ENCODE results near the gene C3orf38. TPM values are rescaled to one million over a fixed set of nuclear protein-coding genes. Genes with fewer than 3 reads are reported as not detected.
"Not testable (repeated sequence)": the region's sequence is repeated elsewhere in the genome, so short reads cannot be mapped to it uniquely, and the experiment has no call there.

Gene C3orf38
- total and polyA plus RNA-seq, 7 experiments from 2014 or later = 19.4 to 40.2 (median 33.4) TPM

DNA sequence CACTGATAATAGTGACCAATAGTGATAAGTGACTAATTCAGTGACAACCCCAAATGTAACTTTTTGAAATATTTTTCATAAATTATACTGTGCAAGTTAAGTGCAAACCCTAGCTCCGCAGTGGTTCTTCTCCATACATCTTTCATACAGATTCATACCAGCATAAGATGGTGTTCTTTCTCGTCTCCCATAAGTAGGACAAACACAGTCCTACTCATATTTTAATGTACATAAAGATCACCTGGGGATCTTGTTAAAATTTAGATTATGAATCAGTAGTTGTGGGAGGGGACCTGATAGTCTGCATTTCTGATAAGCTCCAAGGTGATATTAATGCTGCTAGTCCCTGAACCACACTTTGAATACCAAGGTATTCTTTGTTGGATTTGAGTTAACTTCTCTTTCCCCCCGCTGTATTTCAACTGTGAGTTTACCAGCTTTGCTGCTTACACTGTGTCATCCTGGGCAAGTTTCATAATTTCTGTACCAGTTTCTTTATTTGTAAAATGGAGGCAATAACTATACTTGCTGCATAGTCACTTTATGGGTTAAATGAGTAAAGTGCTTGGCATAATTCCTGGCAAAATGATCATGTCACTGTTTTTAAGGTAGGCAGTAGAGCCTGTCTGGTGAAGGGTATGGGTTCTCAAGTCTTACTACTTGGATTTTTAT lies 34.7 kb upstream of the C3orf38 start:
- H3K4me3 Mint-ChIP-seq = no peak overlapping the region
- peaks cover 0 to 6% (median 0%) of the 10 kb centered on the region in 11 donors for H3K9me3 Mint-ChIP-seq
- ChIA-PET CTCF (interaction anchor here (3.1 to 3.7 kb wide), 2 partner anchors 343 to 764 kb away, joined by 18 to 31 read pairs; no protein-coding TSS in a partner anchor), POLR2A (no interaction called here)
- no peaks in the 10 kb centered on the region for H3K27me3 Mint-ChIP-seq
- no peak overlapping the region for H3K27ac ChIP-seq (ENCODE audit: low read depth, low read length)
- H3K27me3 ChIP-seq (ENCODE audit: control insufficient read depth in 2 of 2, insufficient read depth in 2 of 2, low read length in 2 of 2) = no peaks in the 10 kb centered on the region
- no peaks in the 10 kb centered on the region for H3K9me3 ChIP-seq (ENCODE audit: control insufficient read depth in 2 of 3, low read length in 3 of 3)
- no peak for DNase-seq
- no peak overlapping the region for H3K4me3 ChIP-seq (ENCODE audit: low read length)
- H3K4me1 ChIP-seq (ENCODE audit: control insufficient read depth in 2 of 2, insufficient read depth in 2 of 2, low read length in 2 of 2) = no peaks in the 10 kb centered on the region
- peaks cover 0 to 21% (median 6%) of the 10 kb centered on the region in 3 experiments for H3K36me3 ChIP-seq (ENCODE audit: control insufficient read depth in 2 of 3, insufficient read depth in 3 of 3, low read length in 3 of 3)
- H3K36me3 Mint-ChIP-seq = peaks cover 0 to 37% (median 24%) of the 10 kb centered on the region in 5 donors
- no peak for ATAC-seq
- H3K27ac Mint-ChIP-seq = no peak overlapping the region
- H3K4me1 Mint-ChIP-seq = peaks cover 2 to 28% (median 22%) of the 10 kb centered on the region in 7 donors
- intact Hi-C loops (cut with micrococcal nuclease) = loop anchor here (2.0 to 10.0 kb wide), 2 partner anchors 16 to 210 kb away; no protein-coding TSS in a partner anchor

DNA sequence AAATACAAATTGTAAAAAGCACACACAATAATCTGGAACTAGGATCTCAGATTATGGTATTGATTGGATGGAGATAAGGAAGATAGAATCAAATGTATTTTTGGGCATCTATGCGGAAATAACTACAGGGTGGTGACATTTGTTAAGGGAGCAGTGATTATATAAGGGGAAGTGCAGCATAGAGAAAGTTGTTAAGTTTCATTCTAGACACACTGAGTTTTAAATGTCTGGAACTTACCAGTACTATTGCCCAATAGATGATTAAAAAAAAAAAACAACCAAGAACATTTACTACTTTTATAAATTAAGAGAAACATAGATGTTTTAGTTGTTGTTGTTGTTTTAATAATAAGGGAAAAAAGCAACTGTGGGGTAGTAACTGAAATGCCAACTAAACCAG lies 32.1 kb upstream of the C3orf38 start:
- peaks cover 5 to 48% (median 33%) of the 10 kb centered on the region in 5 donors for H3K36me3 Mint-ChIP-seq
- intact Hi-C loops (cut with micrococcal nuclease) = loop anchor here in 1 of 2 donors (10.0 kb wide), 1 partner anchor 213 kb away; no protein-coding TSS in a partner anchor

GRCh38 chr3:88118603-88119002 lies 31.2 kb upstream of the C3orf38 start:
- H3K27ac ChIP-seq (ENCODE audit: low read depth, low read length); H3K4me3 Mint-ChIP-seq; H3K9me3 Mint-ChIP-seq; H3K27ac Mint-ChIP-seq; H3K27me3 ChIP-seq (ENCODE audit: control insufficient read depth in 2 of 2, insufficient read depth in 2 of 2, low read length in 2 of 2); DNase-seq; H3K9me3 ChIP-seq (ENCODE audit: control insufficient read depth in 2 of 3, low read length in 3 of 3); H3K4me3 ChIP-seq (ENCODE audit: low read length); H3K27me3 Mint-ChIP-seq; H3K4me1 ChIP-seq (ENCODE audit: control insufficient read depth in 2 of 2, insufficient read depth in 2 of 2, low read length in 2 of 2); ATAC-seq; CTCF ChIA-PET: not testable (repeated sequence)
- peaks cover 6 to 35% (median 22%) of the 10 kb centered on the region in 7 donors for H3K4me1 Mint-ChIP-seq
- POLR2A ChIA-PET = interaction anchor here (1.3 kb wide), 1 partner anchor 31 kb away, joined by 3 read pairs; the partner anchor contains the start of gene C3orf38
- intact Hi-C loops (cut with micrococcal nuclease) = loop anchor here in 1 of 2 donors (10.0 kb wide), 1 partner anchor 214 kb away; no protein-coding TSS in a partner anchor
- H3K36me3 ChIP-seq (ENCODE audit: control insufficient read depth in 2 of 3, insufficient read depth in 3 of 3, low read length in 3 of 3) = peaks cover 0 to 21% (median 6%) of the 10 kb centered on the region in 3 experiments
- H3K36me3 Mint-ChIP-seq = peaks cover 5 to 48% (median 33%) of the 10 kb centered on the region in 5 donors

More for the DNA sequence above, 32.1 kb upstream of the C3orf38 start:
- H3K4me3 ChIP-seq (ENCODE audit: low read length) = no peak overlapping the region
- H3K27me3 ChIP-seq (ENCODE audit: control insufficient read depth in 2 of 2, insufficient read depth in 2 of 2, low read length in 2 of 2) = no peaks in the 10 kb centered on the region
- no peak overlapping the region for H3K27ac ChIP-seq (ENCODE audit: low read depth, low read length)
- H3K36me3 ChIP-seq (ENCODE audit: control insufficient read depth in 2 of 3, insufficient read depth in 3 of 3, low read length in 3 of 3) = peaks cover 0 to 21% (median 6%) of the 10 kb centered on the region in 3 experiments
- peaks cover 6 to 35% (median 25%) of the 10 kb centered on the region in 7 donors for H3K4me1 Mint-ChIP-seq
- no peak overlapping the region for H3K27ac Mint-ChIP-seq
- no peak for DNase-seq
- no peaks in the 10 kb centered on the region for H3K4me1 ChIP-seq (ENCODE audit: control insufficient read depth in 2 of 2, insufficient read depth in 2 of 2, low read length in 2 of 2)
- ATAC-seq = no peak
- H3K9me3 ChIP-seq (ENCODE audit: control insufficient read depth in 2 of 3, low read length in 3 of 3) = no peaks in the 10 kb centered on the region
- no peak overlapping the region for H3K4me3 Mint-ChIP-seq
- H3K27me3 Mint-ChIP-seq = no peaks in the 10 kb centered on the region
- H3K9me3 Mint-ChIP-seq = peaks cover 0 to 6% (median 0%) of the 10 kb centered on the region in 11 donors
- CTCF ChIA-PET = no interaction called here
- POLR2A ChIA-PET = interaction anchor here (1.3 kb wide), 1 partner anchor 32 kb away, joined by 3 read pairs; the partner anchor contains the start of gene C3orf38

GRCh38 chr3:88123526-88123925 lies 26.2 kb upstream of the C3orf38 start:
- Mint-ChIP-seq H3K9me3 (peaks cover 0 to under 1% (median 0%) of the 10 kb centered on the region in 11 donors), H3K27ac (no peak overlapping the region), H3K36me3 (peaks cover 5 to 21% (median 9%) of the 10 kb centered on the region in 5 donors), H3K4me1 (peaks cover 8 to 26% (median 15%) of the 10 kb centered on the region in 7 donors), H3K27me3 (no peaks in the 10 kb centered on the region), H3K4me3 (no peak overlapping the region)
- no peak for ATAC-seq
- POLR2A ChIA-PET = interaction anchor here (0.8 kb wide), 1 partner anchor 26 kb away, joined by 4 read pairs; the partner anchor contains the start of gene C3orf38
- no peaks in the 10 kb centered on the region for H3K9me3 ChIP-seq (ENCODE audit: control insufficient read depth in 2 of 3, low read length in 3 of 3)
- no peak for DNase-seq
- CTCF ChIA-PET = interaction anchor here (0.6 to 2.9 kb wide), 2 partner anchors 10 to 28 kb away, joined by 3 to 12 read pairs; no protein-coding TSS in a partner anchor
- intact Hi-C loops (cut with micrococcal nuclease) = no loop called here
- H3K4me1 ChIP-seq (ENCODE audit: control insufficient read depth in 2 of 2, insufficient read depth in 2 of 2, low read length in 2 of 2) = no peaks in the 10 kb centered on the region
- H3K36me3 ChIP-seq (ENCODE audit: control insufficient read depth in 2 of 3, insufficient read depth in 3 of 3, low read length in 3 of 3) = peaks cover 0 to 3% (median 0%) of the 10 kb centered on the region in 3 experiments
- H3K4me3 ChIP-seq (ENCODE audit: low read length) = no peak overlapping the region
- no peaks in the 10 kb centered on the region for H3K27me3 ChIP-seq (ENCODE audit: control insufficient read depth in 2 of 2, insufficient read depth in 2 of 2, low read length in 2 of 2)
- H3K27ac ChIP-seq (ENCODE audit: low read depth, low read length) = no peak overlapping the region

DNA sequence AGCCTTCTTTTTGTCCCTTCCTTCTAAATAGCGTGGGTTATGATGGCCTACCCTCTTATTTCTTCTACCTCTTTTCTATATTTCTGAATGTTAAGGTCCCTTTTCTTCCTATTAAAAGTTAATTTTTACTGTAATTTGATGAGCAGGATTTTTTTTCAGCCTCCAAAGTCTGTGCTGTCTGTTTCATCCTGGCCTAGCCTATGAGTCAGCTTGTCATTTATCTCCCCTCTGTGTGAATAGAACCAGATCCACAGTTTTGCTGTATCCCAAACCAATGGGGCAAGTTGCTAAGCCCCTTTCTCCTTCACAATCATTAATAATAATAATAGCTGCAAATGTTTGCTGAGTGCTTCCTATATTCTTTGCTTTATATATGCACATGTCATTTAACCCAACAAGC lies 18.1 kb upstream of the C3orf38 start:
- intact Hi-C loops (cut with micrococcal nuclease) = loop anchor here in 1 of 2 donors (2.0 kb wide), 1 partner anchor 17 kb away; no protein-coding TSS in a partner anchor
- CTCF ChIA-PET = interaction anchor here (1.1 kb wide), 2 partner anchors 18 to 127 kb away, joined by 3 read pairs; no protein-coding TSS in a partner anchor
- no peaks in the 10 kb centered on the region for H3K9me3 ChIP-seq (ENCODE audit: control insufficient read depth in 2 of 3, low read length in 3 of 3)
- POLR2A ChIA-PET = interaction anchor here (0.9 kb wide), 1 partner anchor 14 kb away, joined by 4 read pairs; no protein-coding TSS in a partner anchor
- H3K4me1 ChIP-seq (ENCODE audit: control insufficient read depth in 2 of 2, insufficient read depth in 2 of 2, low read length in 2 of 2) = no peaks in the 10 kb centered on the region
- Mint-ChIP-seq H3K4me3 (no peak overlapping the region), H3K4me1 (peaks cover 0 to 12% (median 6%) of the 10 kb centered on the region in 7 donors), H3K27ac (no peak overlapping the region), H3K9me3 (no peaks in the 10 kb centered on the region), H3K36me3 (peaks cover 4 to 24% (median 19%) of the 10 kb centered on the region in 5 donors), H3K27me3 (no peaks in the 10 kb centered on the region)
- ATAC-seq (no peak), DNase-seq (no peak)
- peaks cover 0 to 15% (median 10%) of the 10 kb centered on the region in 3 experiments for H3K36me3 ChIP-seq (ENCODE audit: control insufficient read depth in 2 of 3, insufficient read depth in 3 of 3, low read length in 3 of 3)
- no peak overlapping the region for H3K27ac ChIP-seq (ENCODE audit: low read depth, low read length)
- H3K27me3 ChIP-seq (ENCODE audit: control insufficient read depth in 2 of 2, insufficient read depth in 2 of 2, low read length in 2 of 2) = no peaks in the 10 kb centered on the region
- no peak overlapping the region for H3K4me3 ChIP-seq (ENCODE audit: low read length)

GRCh38 chr3:88132894-88133293 lies 16.9 kb upstream of the C3orf38 start:
- peaks cover 0 to 15% (median 10%) of the 10 kb centered on the region in 3 experiments for H3K36me3 ChIP-seq (ENCODE audit: control insufficient read depth in 2 of 3, insufficient read depth in 3 of 3, low read length in 3 of 3)
- CTCF ChIA-PET = interaction anchor here (1.1 kb wide), 1 partner anchor 128 kb away, joined by 3 read pairs; no protein-coding TSS in a partner anchor
- no peak overlapping the region for H3K27ac ChIP-seq (ENCODE audit: low read depth, low read length)
- ATAC-seq = no peak
- H3K4me1 ChIP-seq (ENCODE audit: control insufficient read depth in 2 of 2, insufficient read depth in 2 of 2, low read length in 2 of 2) = no peaks in the 10 kb centered on the region
- H3K9me3 Mint-ChIP-seq = no peaks in the 10 kb centered on the region
- DNase-seq = no peak
- POLR2A ChIA-PET = no interaction called here
- intact Hi-C loops (cut with micrococcal nuclease) = no loop called here
- H3K36me3 Mint-ChIP-seq = peaks cover 4 to 26% (median 16%) of the 10 kb centered on the region in 5 donors
- peak overlapping the region in 3 of 9 donors; percentile 2 to 56 (median 23) for H3K27ac Mint-ChIP-seq
- no peak overlapping the region for H3K4me3 Mint-ChIP-seq
- H3K4me3 ChIP-seq (ENCODE audit: low read length) = no peak overlapping the region
- no peaks in the 10 kb centered on the region for H3K27me3 ChIP-seq (ENCODE audit: control insufficient read depth in 2 of 2, insufficient read depth in 2 of 2, low read length in 2 of 2)
- peaks cover 0 to 3% (median 0%) of the 10 kb centered on the region in 7 donors for H3K4me1 Mint-ChIP-seq
- no peaks in the 10 kb centered on the region for H3K27me3 Mint-ChIP-seq
- H3K9me3 ChIP-seq (ENCODE audit: control insufficient read depth in 2 of 3, low read length in 3 of 3) = no peaks in the 10 kb centered on the region

Measured in naive thymus-derived CD4-positive, alpha-beta T cell (primary cell).